ENCODE measurements around the gene SLC2A10. TPM values are rescaled to one million over a fixed set of nuclear protein-coding genes. Genes with fewer than 3 reads are reported as not detected.

The SLC2A10 gene
- total RNA-seq, 4 donors from 2014 or later = 3.1 to 6.7 (median 5.4) TPM

DNA sequence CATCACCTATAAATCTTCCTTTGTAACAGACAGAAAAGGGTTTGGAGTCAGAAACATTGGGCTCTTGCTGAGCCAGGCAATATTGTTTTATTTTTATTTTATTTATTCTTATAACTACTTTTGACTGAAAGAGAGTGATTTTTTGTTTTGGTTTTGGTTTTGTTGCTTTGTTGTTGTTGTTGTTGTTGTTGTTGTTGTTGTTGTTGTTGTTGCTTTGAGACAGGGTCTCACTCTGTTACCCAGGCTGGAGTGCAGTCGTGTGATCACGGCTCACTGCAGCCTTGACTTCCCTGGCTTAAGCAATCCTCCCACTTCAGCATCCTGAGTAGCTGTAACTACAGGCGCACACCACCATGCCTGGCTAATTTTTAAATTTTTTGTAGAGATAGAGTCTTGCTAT, 43.1 kb upstream of the SLC2A10 start:
- Histone ChIP-seq H3K4me3 (no peak overlapping the region), H3K27me3 (no peaks in the 10 kb centered on the region), H3K36me3 (no peaks in the 10 kb centered on the region), H3K9me3 (peaks cover 0 to 6% (median 0%) of the 10 kb centered on the region in 3 donors), H3K4me1 (no peaks in the 10 kb centered on the region), H3K27ac (no peak overlapping the region)
- intact Hi-C loops (cut with DNase I) = no loop called here
- no peak for DNase-seq
- 78 to 82% methylated on average over 3 of the region's 3 CpGs for WGBS, 2 donors
- TF ChIP-seq POLR2A (IDR thresholded peaks at IDR 0.05) (no peak), CTCF (IDR thresholded peaks at IDR 0.05) (no peak)

GRCh38 chr20:46666818-46667515, 42.5 kb upstream of the SLC2A10 start:
- no peak overlapping the region for H3K4me3 ChIP-seq
- intact Hi-C loops (cut with DNase I) = no loop called here
- WGBS, 2 donors = 73 to 76% methylated on average over 5 of the region's 6 CpGs
- TF ChIP-seq CTCF (IDR thresholded peaks at IDR 0.05) (no peak), POLR2A (IDR thresholded peaks at IDR 0.05) (no peak)
- peaks cover 0 to 10% (median 0%) of the 10 kb centered on the region in 3 donors for H3K9me3 ChIP-seq
- no peaks in the 10 kb centered on the region for H3K27me3 ChIP-seq
- no peaks in the 10 kb centered on the region for H3K36me3 ChIP-seq
- no peak for DNase-seq
- no peak overlapping the region for H3K27ac ChIP-seq
- no peaks in the 10 kb centered on the region for H3K4me1 ChIP-seq

GRCh38 chr20:46670228-46670584, 39.2 kb upstream of the SLC2A10 start:
- intact Hi-C loops (cut with DNase I) = no loop called here
- 42 to 77% methylated on average over 2 of the region's 2 CpGs for WGBS, 2 donors
- Histone ChIP-seq H3K27ac (no peak overlapping the region), H3K27me3 (no peaks in the 10 kb centered on the region), H3K4me3 (no peak overlapping the region), H3K4me1 (no peaks in the 10 kb centered on the region), H3K9me3 (peaks cover 0 to 10% (median 0%) of the 10 kb centered on the region in 3 donors), H3K36me3 (no peaks in the 10 kb centered on the region)
- TF ChIP-seq CTCF (IDR thresholded peaks at IDR 0.05) (no peak), POLR2A (IDR thresholded peaks at IDR 0.05) (no peak)
- DNase-seq = no peak

GRCh38 chr20:46670585-46671584, 38.6 kb upstream of the SLC2A10 start:
- DNase-seq = no peak
- Histone ChIP-seq H3K4me1 (no peaks in the 10 kb centered on the region), H3K36me3 (no peaks in the 10 kb centered on the region), H3K27ac (no peak overlapping the region), H3K4me3 (no peak overlapping the region), H3K27me3 (no peaks in the 10 kb centered on the region), H3K9me3 (peaks cover 0 to 10% (median 0%) of the 10 kb centered on the region in 3 donors)
- no peak for TF ChIP-seq CTCF (IDR thresholded peaks at IDR 0.05)
- no peak for TF ChIP-seq POLR2A (IDR thresholded peaks at IDR 0.05)
- 83 to 88% methylated on average over 3 of the region's 3 CpGs for WGBS, 2 donors
- intact Hi-C loops (cut with DNase I) = no loop called here

Measured in esophagus squamous epithelium (tissue), 5 donors.